Neural cell (in vitro differentiated cells): ENCODE results near the gene OGN. TPM values are rescaled to one million over a fixed set of nuclear protein-coding genes. Genes with fewer than 3 reads are reported as not detected.

Source experiments
- H2AFZ ChIP-seq: fragments of 200-600, 300-800 bp; sonication (generic), shearing (Covaris generic); 2 replicates; pipeline ENCODE4 v1.6.0; 2014; ENCODE audit warnings: low read depth, mild to moderate bottlenecking, antibody characterized with exemption, low read length, moderate library complexity
- H3F3A ChIP-seq: fragments of 200-600 bp; shearing (Covaris generic); 2 replicates; pipeline ENCODE4 v1.6.1; 2016; ENCODE audit warnings: mild to moderate bottlenecking, moderate library complexity, mixed read lengths, antibody characterized with exemption, low read length; ENCODE audit not compliant: insufficient read depth, poor library complexity, severe bottlenecking
- H3K27ac ChIP-seq: fragments of 200-600, 300-800 bp; sonication (generic), shearing (Covaris generic); 2 replicates; pipeline ENCODE4 v1.5.1; 2014; ENCODE audit warnings: mild to moderate bottlenecking, low read length, moderate library complexity
- H3K27me3 ChIP-seq: fragments of 300-800, 200-600 bp; sonication (generic), shearing (Covaris generic); 2 replicates; pipeline ENCODE4 v1.6.0; 2014; ENCODE audit warnings: mild to moderate bottlenecking, low read depth, low read length, moderate library complexity; ENCODE audit not compliant: insufficient read depth
- H3K36me3 ChIP-seq: fragments of 300-800, 200-600 bp; sonication (generic), shearing (Covaris generic); 2 replicates; pipeline ENCODE4 v1.5.1; 2014; ENCODE audit warnings: mild to moderate bottlenecking, antibody characterized with exemption, low read length, moderate library complexity; ENCODE audit not compliant: insufficient read depth
- H3K4me2 ChIP-seq: fragments of 300-800, 200-600 bp; sonication (generic), shearing (Covaris generic); 2 replicates; pipeline ENCODE4 v1.6.0; 2014; ENCODE audit warnings: mild to moderate bottlenecking, low read length
- H3K4me3 ChIP-seq: fragments of 300-800, 200-600 bp; sonication (generic), shearing (Covaris generic); 2 replicates; pipeline ENCODE4 v1.5.1; 2014; ENCODE audit warnings: mild to moderate bottlenecking, low read length, moderate library complexity
- H3K79me2 ChIP-seq: fragments of 200-600 bp; shearing (Covaris generic); replicated peaks from 2 replicates; pipeline ENCODE4 v1.6.0; 2014; ENCODE audit warnings: mild to moderate bottlenecking, low read length, moderate library complexity; ENCODE audit not compliant: insufficient read depth
- H3K9ac ChIP-seq: fragments of 300-800, 200-600 bp; sonication (generic), shearing (Covaris generic); 2 replicates; pipeline ENCODE4 v1.6.1; 2016; ENCODE audit warnings: mild to moderate bottlenecking, low read length, mixed read lengths
- H3K9me2 ChIP-seq: fragments of 200-600 bp; shearing (Covaris generic); 2 replicates; pipeline ENCODE4 v1.6.1; 2016; ENCODE audit warnings: mild to moderate bottlenecking, low read length, mixed read lengths; ENCODE audit not compliant: insufficient read depth
- H3K9me3 ChIP-seq: fragments of 200-600, 300-800 bp; sonication (generic), shearing (Covaris generic); 2 replicates; pipeline ENCODE4 v1.6.1; 2016; ENCODE audit warnings: mild to moderate bottlenecking, mixed run types, low read length, moderate library complexity, mixed read lengths
- H4K20me1 ChIP-seq: fragments of 200-600 bp; shearing (Covaris generic); 2 replicates; pipeline ENCODE4 v1.6.1; 2016; ENCODE audit warnings: mild to moderate bottlenecking, mixed run types; ENCODE audit not compliant: insufficient read depth
- CTCF ChIP-seq: fragments of 450-650 bp; IDR thresholded peaks from 2 replicates; pipeline ENCODE4 v1.5.1; 2014; ENCODE audit warnings: antibody characterized with exemption, mild to moderate bottlenecking, moderate library complexity; ENCODE audit not compliant: poor library complexity, severe bottlenecking
- EP300 ChIP-seq: fragments of 450-650 bp; conservative IDR thresholded peaks from 2 replicates; pipeline ENCODE4 v1.6.1; 2014; ENCODE audit warnings: antibody characterized with exemption, mild to moderate bottlenecking, moderate library complexity; ENCODE audit not compliant: poor library complexity, severe bottlenecking
- EZH2 ChIP-seq: fragments of 200-600, 300-800 bp; shearing (Covaris generic), sonication (generic); IDR thresholded peaks from 2 replicates; pipeline ENCODE4 v1.6.1; 2014; ENCODE audit warnings: antibody characterized with exemption, low read length, borderline replicate concordance, mild to moderate bottlenecking; ENCODE audit not compliant: insufficient read depth, poor library complexity, severe bottlenecking
- MXI1 ChIP-seq: fragments of 450-650 bp; conservative IDR thresholded peaks from 2 replicates; pipeline ENCODE4 v1.6.1; 2014; ENCODE audit warnings: antibody characterized with exemption, mild to moderate bottlenecking; ENCODE audit not compliant: poor library complexity, severe bottlenecking
- POLR2AphosphoS5 ChIP-seq: IDR thresholded peaks from 2 replicates; pipeline ENCODE4 v1.6.1; 2012
- REST ChIP-seq: IDR thresholded peaks from 2 replicates; pipeline ENCODE4 v1.6.1; 2012; ENCODE audit warnings: borderline replicate concordance
- SMC3 ChIP-seq: fragments of 450-650 bp; conservative IDR thresholded peaks from 2 replicates; pipeline ENCODE4 v1.6.1; 2014; ENCODE audit warnings: antibody characterized with exemption, mild to moderate bottlenecking, moderate library complexity; ENCODE audit not compliant: poor library complexity
- TAF1 ChIP-seq: IDR thresholded peaks from 2 replicates; pipeline ENCODE4 v1.6.1; 2012; ENCODE audit warnings: low read depth
- polyA plus RNA-seq: library from polyadenylated mRNA; depleted of rRNA; stranded (reverse); fragments of >200 nt; gene quantifications from 2 replicates; pipeline ENCODE4 v1.2.3, GENCODE V29; 2014

OGN gene
- polyA plus RNA-seq, 1 donor from 2014 or later, result not detected

DNA sequence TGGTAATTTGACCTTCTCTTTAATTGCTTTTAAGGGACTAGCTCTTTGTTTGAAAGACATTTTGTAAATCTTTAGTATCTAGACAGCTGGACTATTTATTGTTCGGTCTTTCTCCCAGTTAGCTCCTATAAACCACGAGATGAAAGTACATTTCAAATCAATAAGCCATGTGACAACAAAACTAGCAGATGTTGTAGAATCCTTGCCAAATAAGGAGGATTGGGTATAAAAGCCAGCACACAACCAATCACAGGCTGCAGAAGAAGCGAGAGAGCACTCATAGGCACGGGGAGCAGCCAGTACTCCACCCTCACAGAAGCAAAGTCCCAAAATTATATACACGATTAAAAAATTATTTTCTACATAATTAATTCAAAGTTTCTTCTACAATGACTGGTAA lies 28.0 kb upstream of the OGN start:
- no peak overlapping the region for H2AFZ ChIP-seq
- no peak overlapping the region for H3K4me3 ChIP-seq
- no peaks in the 10 kb centered on the region for H3K36me3 ChIP-seq
- H3K27ac ChIP-seq, result no peak overlapping the region
- H3K9me3 ChIP-seq, result no peaks in the 10 kb centered on the region
- H3K79me2 ChIP-seq, result no peaks in the 10 kb centered on the region
- no peaks in the 10 kb centered on the region for H3K27me3 ChIP-seq
- no peaks in the 10 kb centered on the region for H3K9me2 ChIP-seq
- no peaks in the 10 kb centered on the region for H3F3A ChIP-seq
- no peak overlapping the region for H3K4me2 ChIP-seq
- H3K9ac ChIP-seq, result no peak overlapping the region
- no peak for TF ChIP-seq CTCF
- no peak for TF ChIP-seq TAF1
- no peak for TF ChIP-seq SMC3
- TF ChIP-seq POLR2AphosphoS5, result no peak
- H4K20me1 ChIP-seq, result no peaks in the 10 kb centered on the region

DNA sequence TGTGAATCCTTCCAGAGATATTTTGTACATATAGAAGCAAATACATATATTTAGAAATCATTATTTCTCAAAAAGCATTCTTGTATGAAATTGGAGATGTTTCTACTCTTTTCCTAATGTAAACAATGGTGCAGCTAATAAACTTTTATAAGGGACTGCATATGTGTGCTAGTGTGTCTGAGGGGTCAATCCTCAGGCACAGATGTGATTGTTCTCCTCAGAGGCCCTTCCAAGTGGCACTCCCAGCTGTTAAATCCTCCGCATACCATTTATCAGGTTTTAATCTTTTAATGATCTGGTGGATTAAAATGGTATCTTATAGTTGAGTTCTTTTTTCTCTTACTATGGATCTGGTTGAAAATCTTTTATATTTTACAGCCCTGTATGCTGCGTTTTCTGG lies 25.5 kb upstream of the OGN start:
- Histone ChIP-seq H3K9me2 (no peaks in the 10 kb centered on the region), H3K9me3 (no peaks in the 10 kb centered on the region), H2AFZ (no peak overlapping the region), H3K4me3 (no peak overlapping the region), H4K20me1 (no peaks in the 10 kb centered on the region), H3K4me2 (no peak overlapping the region), H3K9ac (no peak overlapping the region), H3K79me2 (no peaks in the 10 kb centered on the region), H3F3A (no peaks in the 10 kb centered on the region), H3K36me3 (no peaks in the 10 kb centered on the region), H3K27ac (no peak overlapping the region), H3K27me3 (no peaks in the 10 kb centered on the region)
- TF ChIP-seq EP300 (no peak), REST (no peak), EZH2 (no peak), MXI1 (no peak)

DNA sequence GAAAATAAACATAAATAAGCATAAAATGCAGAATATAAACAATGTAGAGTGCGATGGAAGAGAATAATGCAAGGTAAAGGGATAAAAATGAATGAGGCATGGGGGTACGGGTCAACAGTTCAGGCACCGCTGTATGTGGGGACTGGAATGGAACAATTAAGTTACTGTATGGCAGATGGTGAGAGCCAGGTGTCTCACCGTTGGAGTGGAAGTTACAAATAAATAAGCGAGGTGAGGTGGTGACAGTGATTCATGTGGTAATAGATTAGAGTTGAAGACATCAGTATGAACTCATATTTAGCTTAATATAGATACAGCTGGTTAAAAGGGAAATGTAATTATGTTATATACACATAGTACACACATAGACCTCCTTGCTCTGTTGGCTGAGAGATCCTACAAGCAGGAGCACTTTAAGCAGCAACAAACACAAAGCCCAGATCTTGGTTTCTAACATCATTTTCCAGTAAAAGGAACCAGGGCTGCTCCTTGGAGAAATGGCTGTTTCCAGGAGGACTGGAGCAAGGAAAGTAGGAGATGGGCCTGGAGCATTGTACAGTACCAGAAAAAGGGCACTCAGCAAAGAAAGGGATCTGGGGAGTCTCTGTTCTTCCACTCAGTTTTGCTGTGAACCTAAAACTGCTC lies 22.2 kb upstream of the OGN start:
- Histone ChIP-seq H3K27ac (no peak overlapping the region), H3K36me3 (no peaks in the 10 kb centered on the region), H3K9ac (no peak overlapping the region), H3F3A (no peaks in the 10 kb centered on the region), H3K9me2 (no peaks in the 10 kb centered on the region), H4K20me1 (no peaks in the 10 kb centered on the region), H3K9me3 (no peaks in the 10 kb centered on the region), H3K27me3 (no peaks in the 10 kb centered on the region), H3K4me2 (no peak overlapping the region), H2AFZ (no peak overlapping the region), H3K4me3 (no peak overlapping the region), H3K79me2 (no peaks in the 10 kb centered on the region)
- TF ChIP-seq REST (no peak), CTCF (no peak), EZH2 (no peak), POLR2AphosphoS5 (no peak), TAF1 (no peak), MXI1 (no peak), EP300 (no peak)
